AG04450 (cell line): ENCODE data around the gene CNN3. TPM values are rescaled to one million over a fixed set of nuclear protein-coding genes. Genes with fewer than 3 reads are reported as not detected.

Experiments used
- CTCF ChIA-PET: fragments of 300-600, 350-600 bp; formaldehyde crosslinking; extraction: SDS; loops from one replicate; lab custom pipeline; 2022; ENCODE audit warnings: antibody characterized with exemption, inconsistent platforms; lab: Charles Lee
- POLR2A ChIA-PET: fragments of 350-600 bp; formaldehyde crosslinking; extraction: SDS; loops from one replicate; lab custom pipeline; 2021; ENCODE audit warnings: antibody characterized with exemption, inconsistent platforms; lab: Yijun Ruan, JAX
- DNase-seq: peaks from one replicate; pipeline ENCODE4 v3.0.0-alpha.2; 2011; ENCODE audit warnings: low read depth, low spot score
- H3K27ac ChIP-seq: one replicate; pipeline ENCODE4 v1.5.1; 2012; ENCODE audit warnings: low read depth, low read length, control low read depth
- H3K27me3 ChIP-seq: one replicate; pipeline ENCODE4 v1.6.0; 2012; ENCODE audit warnings: low read length; ENCODE audit not compliant: control insufficient read depth, insufficient read depth
- H3K4me3 ChIP-seq: 2 replicates; pipeline ENCODE4 v1.5.1; 2011; ENCODE audit warnings: mild to moderate bottlenecking, low read depth, low read length, control low read depth
- H3K9me3 ChIP-seq: 2 replicates; pipeline ENCODE4 v1.5.1; 2012; ENCODE audit warnings: low read length; ENCODE audit not compliant: control insufficient read depth, insufficient read depth
- CTCF ChIP-seq: IDR thresholded peaks from 2 replicates; pipeline ENCODE4 v1.5.1; 2011; ENCODE audit warnings: low read depth, low read length, control low read depth, inconsistent platforms
- polyA plus RNA-seq: library from polyadenylated mRNA; depleted of rRNA; stranded (reverse); fragments of >200 nt; gene quantifications from 2 replicates; pipeline ENCODE4 v1.2.3, GENCODE V29; 2011

The CNN3 gene
- polyA plus RNA-seq, 1 experiment: 438 TPM

GRCh38 chr1:94874423-94874822 lies 52.5 kb downstream of the CNN3 start:
- POLR2A ChIA-PET: interaction anchor here (0.9 to 2.5 kb wide), 3 partner anchors 10 to 53 kb away, joined by 3 to 11 read pairs (median 4); partner anchors contain the start of gene CNN3
- no peak overlapping the region for H3K27ac ChIP-seq
- CTCF ChIA-PET: interaction anchor here (1.5 to 3.3 kb wide), 3 partner anchors 20 to 169 kb away, joined by 7 to 22 read pairs (median 8); no protein-coding TSS in a partner anchor

GRCh38 chr1:94873520-94874351 lies 53.2 kb downstream of the CNN3 start:
- POLR2A ChIA-PET: interaction anchor here (0.9 to 2.5 kb wide), 3 partner anchors 10 to 53 kb away, joined by 3 to 11 read pairs (median 4); partner anchors contain the start of gene CNN3

More at GRCh38 chr1:94874423-94874822, 52.5 kb downstream of the CNN3 start:
- no peaks in the 10 kb centered on the region for H3K9me3 ChIP-seq
- no peak for TF ChIP-seq CTCF
- DNase-seq: no peak
- H3K4me3 ChIP-seq: no peak overlapping the region
- no peaks in the 10 kb centered on the region for H3K27me3 ChIP-seq

GRCh38 chr1:94872771-94873495 lies 54.0 kb downstream of the CNN3 start:
- no peak overlapping the region for H3K27ac ChIP-seq
- POLR2A ChIA-PET: interaction anchor here (2.5 kb wide), 1 partner anchor 9 kb away, joined by 11 read pairs; no protein-coding TSS in a partner anchor
- H3K4me3 ChIP-seq: no peak overlapping the region
- CTCF ChIA-PET: interaction anchor here (1.2 to 3.3 kb wide), 4 partner anchors 17 to 170 kb away, joined by 4 to 22 read pairs (median 6); no protein-coding TSS in a partner anchor
- H3K9me3 ChIP-seq: no peaks in the 10 kb centered on the region
- H3K27me3 ChIP-seq: no peaks in the 10 kb centered on the region
- DNase-seq: no peak
- no peak for TF ChIP-seq CTCF

More at GRCh38 chr1:94873520-94874351, 53.2 kb downstream of the CNN3 start:
- CTCF ChIA-PET: interaction anchor here (1.2 to 3.3 kb wide), 4 partner anchors 18 to 170 kb away, joined by 4 to 22 read pairs (median 6); no protein-coding TSS in a partner anchor
- no peak for DNase-seq
- Histone ChIP-seq H3K9me3 (no peaks in the 10 kb centered on the region), H3K4me3 (no peak overlapping the region), H3K27ac (no peak overlapping the region), H3K27me3 (no peaks in the 10 kb centered on the region)
- no peak for TF ChIP-seq CTCF

- POLR2A ChIA-PET: no interaction called here
- CTCF ChIA-PET: no interaction called here
- no peak overlapping the region for H3K27ac ChIP-seq
Measured at GRCh38 chr1:94871031-94871430, 55.9 kb downstream of the CNN3 start.

More at GRCh38 chr1:94871031-94871430, 55.9 kb downstream of the CNN3 start:
- Histone ChIP-seq H3K27me3 (no peaks in the 10 kb centered on the region), H3K4me3 (no peak overlapping the region), H3K9me3 (no peaks in the 10 kb centered on the region)
- no peak for DNase-seq
- TF ChIP-seq CTCF: no peak
